Measurements from ENCODE around the gene ZNRF1.

ZNRF1 gene

DNA sequence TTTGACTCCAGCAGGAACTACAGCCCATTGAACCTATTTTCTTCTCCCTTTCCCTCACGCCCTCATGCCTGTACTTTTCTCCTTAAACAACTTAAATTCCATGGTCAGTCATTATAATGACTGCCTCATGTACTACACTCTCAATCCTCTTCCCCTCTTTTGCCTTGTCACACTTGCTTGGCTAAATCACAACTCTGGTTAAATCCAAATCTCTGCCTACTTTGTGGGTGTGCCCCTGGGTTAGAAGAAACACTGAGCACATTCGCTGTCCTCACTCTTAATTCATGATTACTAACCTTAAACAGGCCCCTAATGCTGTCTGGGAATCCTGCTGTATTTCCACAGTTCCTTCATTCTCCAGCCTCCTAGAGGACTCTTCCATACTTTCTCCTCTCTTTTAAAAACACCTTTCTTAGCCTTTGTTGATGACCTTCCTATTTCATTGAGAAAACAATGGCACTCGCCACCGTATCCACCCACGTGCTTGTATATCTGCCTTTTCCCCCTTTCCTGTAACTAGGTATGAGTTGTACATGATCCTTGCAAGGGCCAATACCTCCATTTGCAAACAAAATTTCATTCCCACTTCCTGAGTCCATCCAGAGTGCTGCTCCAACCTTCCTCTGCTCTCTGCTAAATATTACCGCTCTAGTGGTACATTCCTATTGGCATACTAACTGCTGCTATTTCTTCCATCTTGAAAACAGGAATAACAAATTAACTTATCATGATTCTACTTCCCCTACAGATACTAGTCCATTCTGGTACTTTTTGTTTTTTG is 28.9 kb downstream of the ZNRF1 start:
- DNase-seq (ENCODE audit: low spot score), result no peak

DNA sequence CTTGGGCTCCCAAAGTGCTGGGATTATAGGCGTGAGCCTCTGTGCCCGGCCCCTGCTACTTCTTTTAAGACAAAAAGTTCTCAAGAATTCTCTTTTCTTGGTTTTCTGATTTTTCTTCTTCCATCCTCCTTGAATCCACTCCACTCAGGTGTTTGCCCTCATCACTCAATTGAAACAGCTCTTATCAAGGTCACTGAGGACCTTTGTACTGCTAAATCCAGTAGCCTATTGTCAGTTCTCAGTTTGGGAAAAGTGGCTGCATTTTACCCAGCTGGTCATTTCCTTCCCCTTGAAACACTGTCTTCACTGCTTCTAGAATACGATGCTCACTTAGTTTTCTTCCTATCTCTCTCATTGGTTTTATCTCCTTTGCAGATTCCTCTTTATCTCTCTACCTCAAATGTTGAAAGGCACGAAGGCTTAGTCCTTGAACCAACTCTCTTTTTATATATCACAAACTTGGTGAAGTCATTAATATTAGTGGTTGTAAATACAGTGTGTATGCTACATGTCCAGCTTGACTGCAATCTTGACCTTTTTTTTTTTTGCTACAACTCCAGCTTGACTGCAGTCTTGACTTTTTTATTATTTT is 29.8 kb downstream of the ZNRF1 start:
- no peak for DNase-seq (ENCODE audit: low spot score)

DNA sequence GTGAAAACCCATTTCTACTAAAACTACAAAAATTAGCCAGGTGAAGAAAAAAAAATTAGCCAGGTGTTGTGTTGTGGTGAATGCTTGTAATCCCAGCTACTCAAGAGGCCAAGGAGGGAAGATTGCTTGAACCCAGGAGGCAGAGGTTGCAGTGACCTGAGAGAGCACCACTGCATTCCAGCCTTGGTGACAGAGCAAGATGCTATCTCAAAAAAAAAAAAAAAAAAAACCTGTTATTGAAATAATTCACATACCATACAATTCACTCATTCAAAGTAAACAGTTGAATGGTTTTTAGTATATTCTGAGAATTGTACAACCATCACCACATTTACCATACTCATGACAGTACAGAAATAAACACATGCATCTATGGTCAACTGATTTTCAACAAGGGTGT is 31.0 kb downstream of the ZNRF1 start:
- DNase-seq (ENCODE audit: low spot score), result no peak

DNA sequence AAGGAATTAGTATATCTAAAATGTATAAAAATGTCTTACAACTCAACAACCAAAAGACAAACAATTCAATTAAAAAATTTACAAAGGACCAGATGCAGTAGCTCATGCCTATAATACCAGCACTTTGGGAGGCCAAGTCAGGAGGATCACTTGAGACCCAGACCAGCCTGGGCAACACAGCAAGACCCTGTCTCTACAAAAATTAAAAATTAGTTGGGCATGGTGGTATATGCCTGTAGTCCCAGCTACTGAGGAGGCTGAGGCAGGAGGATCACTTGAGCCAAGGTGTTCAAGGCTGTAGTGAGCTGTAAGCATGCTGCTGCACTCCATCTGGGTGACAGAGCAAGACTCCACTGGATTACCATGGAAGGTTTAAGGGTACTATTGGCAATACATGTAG is 33.8 kb downstream of the ZNRF1 start:
- no peak for DNase-seq (ENCODE audit: low spot score)

DNA sequence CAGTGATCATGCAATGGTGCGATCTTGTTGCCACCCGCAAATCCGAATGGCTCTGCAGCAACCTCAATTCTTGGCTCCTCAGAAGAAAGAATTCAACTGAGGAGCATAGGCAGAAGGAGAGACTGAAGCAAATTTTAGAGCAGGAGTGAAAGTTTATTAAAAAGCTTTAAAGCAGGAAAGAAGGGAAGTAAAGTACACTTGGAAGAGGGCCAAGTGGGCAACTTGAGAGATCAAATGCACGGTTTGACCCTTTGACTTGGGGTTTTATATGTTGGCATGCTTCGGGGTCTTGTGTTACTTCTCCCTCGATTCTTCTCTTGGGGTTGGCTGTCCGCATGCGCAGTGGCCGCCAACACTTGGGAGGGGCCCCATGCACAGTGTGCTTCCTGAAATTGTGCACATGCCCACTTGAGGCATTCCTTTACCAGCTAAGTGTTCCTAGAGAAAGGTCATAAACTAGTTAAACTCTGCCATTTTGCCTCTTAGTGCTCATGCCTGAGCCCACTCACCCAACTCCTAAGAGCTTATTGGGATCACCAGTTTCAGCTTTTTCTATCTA is 36.7 kb downstream of the ZNRF1 start:
- no peak for DNase-seq (ENCODE audit: low spot score)

DNA sequence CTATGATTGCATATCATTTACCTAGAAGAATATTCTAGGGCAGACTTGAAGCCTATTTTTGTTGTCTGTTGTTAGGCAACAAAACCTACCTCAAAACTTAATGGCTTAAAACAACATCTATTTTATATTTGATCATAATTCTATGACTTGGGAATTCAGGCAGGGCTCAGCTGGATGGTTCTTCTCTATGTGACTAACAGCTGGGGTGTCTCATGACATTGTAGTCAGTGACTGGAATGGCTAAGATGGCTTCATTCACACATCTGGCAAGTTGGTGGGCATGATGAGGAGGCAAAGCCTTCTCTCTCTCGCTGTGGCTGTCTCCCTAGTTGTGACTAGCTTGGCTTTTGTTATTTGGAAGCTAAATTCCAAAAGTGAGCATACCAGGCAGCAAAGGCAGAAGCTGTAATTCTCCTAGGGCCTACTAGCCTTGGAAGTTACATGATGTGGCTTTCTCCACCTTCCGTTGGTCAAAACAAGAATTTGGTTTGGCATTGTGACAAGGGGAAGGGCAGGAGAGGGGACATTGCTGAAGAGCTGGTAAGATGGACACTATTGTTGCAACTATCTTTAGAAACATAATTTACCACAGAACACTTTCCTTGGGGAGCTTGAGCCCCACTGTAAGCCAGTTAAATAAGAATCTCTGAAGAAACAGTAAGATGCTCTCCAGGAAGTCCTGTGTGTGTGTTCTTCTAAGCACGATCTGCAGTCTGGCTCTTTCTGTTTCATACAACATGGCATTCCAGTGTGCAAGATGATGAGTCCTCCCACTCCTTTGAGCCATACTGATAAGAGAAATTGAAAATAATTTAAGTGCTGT is 39.4 kb downstream of the ZNRF1 start:
- DNase-seq (ENCODE audit: low spot score), result no peak

DNA sequence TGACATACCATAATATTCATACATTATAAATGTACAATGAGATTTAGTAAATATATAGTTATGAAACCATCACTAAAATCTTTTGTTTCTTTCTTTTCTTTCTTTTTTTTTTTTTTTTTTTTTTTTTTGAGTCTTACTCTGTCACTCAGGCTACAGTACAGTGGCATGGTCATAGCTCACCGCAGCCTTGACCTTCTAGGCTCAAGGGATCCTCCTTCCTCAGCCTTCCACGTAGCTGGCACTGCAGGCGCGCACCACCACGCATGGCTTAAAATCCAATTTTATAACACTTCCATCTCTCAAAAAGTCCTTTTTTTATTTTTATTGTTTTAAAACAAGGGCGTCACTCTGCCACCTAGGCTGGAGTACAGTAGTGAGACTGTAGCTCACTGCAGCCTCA is 41.1 kb downstream of the ZNRF1 start:
- no peak for DNase-seq (ENCODE audit: low spot score)

DNA sequence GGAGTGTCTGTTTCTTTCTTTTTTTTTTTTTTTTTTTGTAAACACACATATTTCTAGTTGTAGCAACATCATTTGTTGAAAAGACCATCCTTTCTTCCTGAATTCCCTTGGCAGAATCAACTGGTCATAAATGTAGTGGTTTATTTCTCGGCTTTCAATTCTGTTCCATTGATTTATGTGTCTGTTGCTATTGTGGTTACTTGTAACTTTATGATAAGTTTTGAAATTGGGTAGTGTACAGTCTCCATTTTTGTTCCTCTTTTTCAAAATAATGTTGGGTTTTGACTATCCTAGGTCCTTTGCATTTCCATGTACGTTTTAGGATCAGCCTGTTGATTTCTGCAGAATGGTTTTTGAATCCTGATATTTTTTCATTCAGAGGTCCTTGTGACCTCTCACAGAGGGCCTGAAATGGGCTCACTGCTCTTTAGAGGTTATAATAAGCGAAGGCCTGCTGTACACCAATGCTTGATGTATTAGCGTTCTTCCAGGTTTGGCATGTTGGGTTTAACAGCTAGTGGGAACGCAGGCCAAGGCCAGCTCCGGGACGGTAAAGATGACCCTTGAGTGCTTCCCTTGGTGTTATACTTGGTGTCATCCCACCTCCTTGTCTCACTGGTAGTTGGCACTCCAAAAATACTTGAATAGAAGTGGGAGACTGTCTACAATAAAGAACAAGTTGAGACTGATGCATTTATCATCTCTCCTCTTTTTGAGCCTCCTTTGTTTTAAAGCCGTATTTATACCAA is 43.8 kb downstream of the ZNRF1 start:
- no peak for DNase-seq (ENCODE audit: low spot score)

DNA sequence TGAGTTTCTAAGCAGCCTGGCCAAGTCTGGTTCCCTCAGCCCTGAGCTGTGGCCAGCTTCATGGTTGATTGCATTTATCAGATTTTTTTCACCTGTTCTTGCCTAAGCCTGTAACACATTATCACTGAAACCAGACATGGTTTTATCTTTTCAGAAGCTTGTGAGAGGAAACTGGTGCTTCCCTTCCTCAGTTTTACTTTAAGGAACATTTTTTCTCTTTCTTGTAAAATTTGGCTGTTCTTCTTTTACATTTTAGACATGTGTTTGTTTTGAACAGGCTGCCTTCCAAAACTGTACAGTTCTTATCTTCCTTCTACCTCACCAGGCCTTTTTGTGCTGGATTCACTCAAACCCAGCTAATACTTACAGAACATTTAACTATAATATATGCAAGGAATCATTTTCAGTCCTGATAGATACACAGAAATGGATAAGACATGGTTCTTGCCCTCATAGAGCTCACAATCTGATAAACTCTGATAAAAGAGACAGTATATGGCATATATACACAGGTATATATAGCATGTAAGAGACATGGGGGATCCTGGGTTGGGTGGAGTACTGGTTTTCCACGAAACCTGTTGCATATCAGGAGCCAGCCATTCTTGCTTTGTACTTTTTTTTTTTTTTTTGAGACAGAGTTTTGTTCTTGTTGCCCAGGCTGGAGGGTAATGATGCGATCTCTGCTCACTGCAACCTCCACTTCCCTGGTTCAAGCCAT is 44.5 kb downstream of the ZNRF1 start:
- DNase-seq (ENCODE audit: low spot score), result no peak

DNA sequence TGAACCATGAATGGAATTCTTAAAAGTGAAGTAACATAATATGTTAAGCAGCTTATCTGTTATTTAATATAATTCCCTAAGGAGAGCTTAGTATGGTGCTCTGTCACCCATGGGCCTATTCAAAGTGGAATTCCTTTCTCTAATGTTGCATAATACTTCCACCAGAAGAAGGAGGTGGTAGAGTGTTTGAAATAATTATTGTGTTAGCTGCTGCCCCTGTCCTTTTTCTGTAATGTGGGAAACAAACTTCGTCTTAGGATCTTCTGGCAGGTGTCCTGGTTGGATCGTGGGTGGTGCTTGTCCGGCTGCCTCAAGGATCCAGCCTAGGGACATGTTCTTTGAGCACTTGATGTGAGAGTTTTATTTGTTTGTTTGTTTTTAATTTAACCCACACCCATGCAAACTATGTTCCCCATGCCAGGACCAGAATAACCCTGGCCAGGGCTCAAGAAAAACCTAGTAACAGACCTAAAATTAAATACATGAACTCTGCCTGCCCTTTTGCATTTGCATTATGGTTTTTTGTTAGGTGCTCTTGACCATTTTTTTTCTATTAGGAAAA is 46.1 kb downstream of the ZNRF1 start:
- no peak for DNase-seq (ENCODE audit: low spot score)

DNA sequence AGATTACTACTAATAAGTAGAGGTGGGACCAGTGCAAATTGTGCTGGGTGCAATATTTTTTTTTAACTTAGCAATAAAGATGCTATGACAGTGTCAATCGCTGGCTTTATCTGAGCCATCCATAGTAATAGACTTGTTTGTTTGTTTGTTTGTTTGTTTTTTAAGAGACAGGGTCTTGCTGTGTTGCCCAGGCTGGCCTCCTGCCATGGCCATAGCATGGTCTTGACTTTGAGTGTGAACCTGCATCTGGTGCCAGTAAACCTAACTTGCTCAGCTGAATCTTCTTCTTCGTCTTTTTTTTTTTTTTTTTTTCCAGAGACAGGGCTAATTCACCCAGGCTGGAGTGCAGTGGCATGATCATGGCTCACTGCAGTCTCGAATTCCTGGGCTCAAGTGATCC is 46.6 kb downstream of the ZNRF1 start:
- no peak for DNase-seq (ENCODE audit: low spot score)

DNA sequence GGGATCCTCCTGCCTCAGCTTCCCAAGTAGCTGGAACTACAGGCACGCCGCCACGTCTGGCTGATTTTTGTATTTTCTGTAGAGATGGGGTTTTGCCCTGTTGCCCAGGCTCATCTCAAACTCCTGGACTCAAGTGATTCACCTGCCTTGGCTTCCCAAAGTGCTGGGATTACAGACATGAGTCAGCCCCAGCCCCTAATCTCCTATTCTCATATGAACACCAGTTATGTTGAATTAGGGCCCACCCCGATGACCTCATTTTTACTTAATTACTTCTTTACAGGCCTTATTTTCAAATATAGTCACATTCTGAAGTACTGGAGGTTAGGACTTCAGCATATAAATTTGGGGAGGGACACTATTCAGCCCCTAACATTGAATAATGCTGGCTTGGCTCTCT is 49.2 kb downstream of the ZNRF1 start:
- DNase-seq (ENCODE audit: low spot score), result no peak

DNA sequence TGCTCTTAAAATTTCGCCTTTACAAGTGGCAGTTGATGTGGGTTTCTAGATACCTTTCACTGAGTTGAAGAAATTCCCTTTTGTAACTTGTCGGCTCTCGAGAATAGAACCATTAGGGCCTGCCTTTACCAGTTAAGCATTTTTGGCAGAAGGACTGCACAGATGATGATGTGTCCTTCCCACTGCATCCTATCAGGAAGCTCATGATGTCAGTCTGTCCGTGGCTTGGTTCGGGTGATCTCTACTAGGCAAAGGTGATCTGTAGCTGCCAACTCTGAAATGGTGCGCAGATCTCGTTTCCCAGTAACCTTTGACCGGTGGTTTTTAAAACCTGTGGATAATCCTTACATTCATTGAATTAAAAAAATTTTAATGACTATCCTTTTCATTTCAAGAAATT is 49.7 kb downstream of the ZNRF1 start:
- no peak for DNase-seq (ENCODE audit: low spot score)

DNA sequence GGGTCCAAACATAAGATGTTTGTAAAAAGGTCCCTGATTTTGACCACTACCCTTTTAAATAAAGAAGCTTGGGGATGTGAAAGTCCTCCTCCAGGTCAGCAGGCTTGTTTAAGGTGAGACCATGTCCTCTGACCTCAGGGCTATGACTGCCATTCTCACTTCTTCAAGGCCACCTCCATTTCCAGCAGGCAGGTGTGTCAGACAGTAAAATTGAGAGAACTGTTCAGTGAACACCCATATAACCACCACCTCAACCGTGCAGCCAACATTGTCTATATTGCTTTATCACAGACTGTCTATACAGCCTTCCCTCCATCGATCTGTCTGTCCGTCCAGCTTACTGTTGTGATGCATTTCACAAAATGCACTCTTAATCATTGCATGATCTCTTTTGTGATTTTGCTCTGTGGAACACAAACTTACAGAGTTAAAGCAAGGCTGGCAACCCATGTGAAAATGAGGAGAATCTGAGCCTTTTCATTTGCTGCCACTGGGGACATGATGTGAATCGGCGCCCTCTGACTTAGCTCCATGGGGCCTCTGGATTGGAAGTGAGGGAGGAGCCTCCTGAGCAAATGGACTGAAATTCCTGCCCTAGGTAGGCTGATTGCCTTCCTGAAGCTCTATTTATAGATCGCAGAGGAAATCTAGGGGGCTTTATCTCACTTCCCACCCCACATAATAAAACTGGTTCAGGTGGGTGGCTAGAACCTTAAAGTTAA is 53.8 kb downstream of the ZNRF1 start:
- DNase-seq (ENCODE audit: low spot score), result no peak

DNA sequence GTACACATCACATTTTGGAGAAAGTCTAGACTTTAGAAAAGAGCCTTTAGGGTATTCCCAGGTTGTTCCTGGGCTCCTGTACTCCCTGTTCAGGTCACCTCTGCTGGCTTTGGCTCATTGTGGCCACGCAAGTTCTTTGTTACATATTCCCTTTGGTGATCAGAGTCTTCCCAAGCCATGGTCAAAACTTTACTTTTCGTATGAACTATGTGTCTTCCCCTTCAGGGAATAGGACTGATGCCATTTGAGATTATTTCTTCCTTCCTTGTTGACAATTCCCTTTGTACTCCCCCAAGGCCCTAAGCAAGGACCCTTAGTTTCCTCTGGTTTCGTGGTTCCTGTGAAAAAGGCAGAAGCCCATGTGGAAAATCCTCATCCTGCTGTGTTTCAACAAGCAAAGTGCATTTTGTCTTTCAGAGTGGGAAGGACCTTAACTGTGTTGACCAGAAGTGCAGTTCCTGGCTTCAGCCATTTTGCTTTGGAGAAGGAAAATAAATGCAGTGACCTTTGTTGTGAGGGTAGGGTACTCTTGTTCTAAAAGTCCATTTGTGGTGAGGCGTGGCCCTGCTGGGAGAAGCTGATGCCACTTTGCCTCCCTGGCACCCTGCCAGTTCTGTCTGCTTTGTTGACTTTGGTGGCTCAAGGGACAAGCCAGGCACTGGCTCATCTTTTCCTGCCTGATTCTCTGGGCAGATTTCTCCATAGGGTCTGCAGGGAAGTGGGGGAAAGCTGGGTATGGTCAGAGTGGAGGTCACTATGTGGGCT is 55.1 kb downstream of the ZNRF1 start:
- DNase-seq (ENCODE audit: low spot score), result no peak

DNA sequence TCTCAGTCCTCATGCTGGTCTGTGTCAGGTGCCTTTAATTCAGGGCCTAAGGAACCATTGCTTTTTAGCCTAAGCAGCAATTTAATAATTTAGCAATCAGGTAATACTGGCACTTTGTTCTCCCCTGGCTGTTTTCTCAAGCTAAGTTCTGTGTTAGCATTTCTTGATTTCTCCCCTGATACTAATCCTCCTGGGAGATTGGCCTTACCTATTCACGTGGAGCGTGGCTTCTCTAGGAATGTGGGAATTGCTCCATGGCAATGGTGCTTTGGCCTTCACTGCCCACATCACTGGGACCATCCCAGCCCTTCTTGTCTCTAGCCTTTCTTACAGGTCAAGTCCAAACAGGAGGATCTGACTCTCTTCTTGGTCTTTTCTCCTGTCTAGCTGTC is 55.7 kb downstream of the ZNRF1 start:
- no peak for DNase-seq (ENCODE audit: low spot score)

DNA sequence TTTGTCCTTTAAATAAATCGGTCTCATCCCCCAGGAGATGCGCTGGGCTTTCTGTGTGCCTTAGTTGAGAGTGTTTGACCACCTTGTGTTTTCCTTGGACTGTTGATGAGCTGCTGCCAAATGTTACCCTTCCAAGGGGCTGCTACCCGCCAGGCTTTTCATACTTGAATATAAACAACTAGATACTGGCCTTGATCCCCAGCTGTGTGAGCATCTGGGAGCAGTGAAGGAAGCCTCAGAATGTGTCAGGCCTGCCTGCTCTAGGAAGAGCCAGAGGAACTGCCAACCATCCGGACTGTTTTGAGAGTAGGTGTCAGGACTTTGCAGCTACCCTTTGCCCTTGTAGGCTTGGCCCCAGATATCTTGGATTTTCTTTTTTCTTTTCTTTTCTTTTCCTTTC is 60.0 kb downstream of the ZNRF1 start:
- no peak for DNase-seq (ENCODE audit: low spot score)

DNA sequence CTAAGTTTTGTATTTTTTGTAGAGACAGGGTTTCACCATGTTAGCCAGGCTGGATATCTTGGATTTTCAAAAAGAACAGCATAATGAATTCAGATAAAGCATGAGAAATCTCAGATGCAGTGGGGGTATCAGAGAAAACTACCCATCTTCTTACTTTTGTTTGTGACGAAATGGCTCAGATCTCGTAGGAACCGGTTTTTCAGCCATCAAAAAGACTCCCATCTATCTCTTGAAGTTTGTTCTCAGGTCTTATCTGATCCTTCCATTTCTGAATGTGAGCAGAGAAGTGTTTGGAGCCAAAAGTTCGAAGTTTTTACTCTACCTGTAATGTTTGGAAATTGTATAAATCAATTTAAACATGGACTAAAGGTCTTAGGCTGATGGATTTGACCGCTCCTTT is 60.6 kb downstream of the ZNRF1 start:
- no peak for DNase-seq (ENCODE audit: low spot score)

DNA sequence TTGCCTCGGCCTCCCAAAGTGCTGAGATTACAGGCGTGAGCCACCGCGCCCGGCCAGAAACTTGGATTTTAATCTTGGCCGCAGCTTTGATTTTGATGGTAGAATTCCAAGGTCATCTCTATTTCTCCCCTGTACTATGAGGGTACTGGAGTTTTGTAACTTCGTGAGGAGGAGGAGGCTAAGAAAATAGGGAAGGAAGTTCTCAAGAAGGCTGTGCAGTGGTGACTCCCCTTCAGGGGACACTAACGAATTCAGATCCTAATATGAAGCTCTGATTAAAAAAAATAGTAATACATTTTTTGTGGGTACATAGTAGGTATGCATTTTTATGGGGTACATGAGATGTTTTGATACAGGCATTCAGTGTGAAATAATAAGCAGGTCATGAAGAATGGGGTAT is 61.9 kb downstream of the ZNRF1 start:
- DNase-seq (ENCODE audit: low spot score), result no peak

DNA sequence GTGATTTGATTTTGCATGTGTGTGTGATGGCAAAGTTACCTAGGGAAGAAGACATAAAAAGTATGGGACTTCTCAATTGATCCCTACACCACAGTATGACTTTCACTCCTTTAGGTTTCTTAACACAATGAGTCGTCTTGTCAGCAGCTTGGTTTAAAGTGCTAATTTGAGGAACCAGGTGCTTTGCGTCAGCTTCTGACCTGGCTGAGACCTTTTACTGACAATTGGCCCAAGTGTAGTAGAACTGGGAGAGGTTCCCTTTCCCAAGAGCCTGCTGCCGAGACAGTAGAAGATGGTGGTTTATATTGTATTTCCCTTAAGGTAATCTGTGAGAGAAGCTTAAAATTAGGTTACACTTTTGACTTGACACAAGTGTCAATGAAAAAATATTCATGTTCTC is 62.8 kb downstream of the ZNRF1 start:
- no peak for DNase-seq (ENCODE audit: low spot score)

All from kidney capillary endothelial cell (primary cell).